Body of pancreas (tissue), 4 donors: ENCODE data around the gene RITA1. TPM values are rescaled to one million over a fixed set of nuclear protein-coding genes. Genes with fewer than 3 reads are reported as not detected.

Experiments used
- ATAC-seq: fragments of 150-250 bp; one replicate; pipeline ENCODE4 v1.9.1; 2016
- DNase-seq, 4 donors: peaks; one replicate each; pipeline ENCODE4 v3.0.0-alpha.2; 2019
- H3K27ac ChIP-seq, 4 donors: fragments of 200-600 bp; sonication (generic); 1 replicate in 3 of 4; 2 replicates in 1 of 4; pipeline versions ENCODE4 v1.5.1 to v1.6.1; 2016 to 2019; ENCODE audit warnings: mild to moderate bottlenecking in 1 of 4, mixed read lengths in 1 of 4, moderate library complexity in 1 of 4
- H3K27me3 ChIP-seq, 2 donors: fragments of 200-600 bp; sonication (generic); one replicate each; pipeline ENCODE4 v1.6.0; 2016; ENCODE audit warnings: mild to moderate bottlenecking in 1 of 2
- H3K36me3 ChIP-seq, 2 donors: fragments of 200-600 bp; sonication (generic); replicated peaks in 1 of 2; 2 replicates each; pipeline ENCODE4 v1.5.1; 2016; ENCODE audit warnings: low read depth in 2 of 2; ENCODE audit not compliant: insufficient read depth in 1 of 2
- H3K4me1 ChIP-seq: fragments of 200-600 bp; sonication (generic); one replicate; pipeline ENCODE4 v1.6.0; 2016
- H3K4me3 ChIP-seq, 2 donors: fragments of 200-600 bp; sonication (generic); 1 replicate in 1 of 2; 2 replicates in 1 of 2; pipeline ENCODE4 v1.5.1; 2016 to 2019
- H3K9me3 ChIP-seq, 3 donors: fragments of 200-600 bp; sonication (generic); 1 replicate in 2 of 3; 2 replicates in 1 of 3; pipeline ENCODE4 v1.5.1; 2016
- CTCF ChIP-seq, 7 experiments: fragments of 450-650 bp in 4 of 7; fragments of 200-600 bp in 3 of 7; sonication (generic) in 3 of 7; IDR thresholded peaks; one replicate each; pipeline ENCODE4 v1.5.1; 2016 to 2019; ENCODE audit warnings: antibody characterized with exemption in 7 of 7
- POLR2A ChIP-seq, 3 donors: fragments of 450-650 bp; IDR thresholded peaks; one replicate each; pipeline ENCODE4 v1.6.1; 2016; ENCODE audit warnings: antibody characterized with exemption in 3 of 3, mild to moderate bottlenecking in 2 of 3
- WGBS, 2 donors: methylation state at CpG; one replicate each; pipeline ENCODE4 v1.1.5; 2017; 5-methylcytosine and 5-hydroxymethylcytosine counted together
- intact Hi-C: fragments of 100-400 bp; cut with DNase I; formaldehyde crosslinking; loops from one replicate; pipeline ENCODE4 v1.15.1; 2023
- total RNA-seq, 2 donors: library from RNA; depleted of rRNA; stranded (reverse); fragments of >200 nt; gene quantifications; one replicate each; pipeline ENCODE4 v1.1.0, GENCODE V29; 2016

RITA1 gene
- total RNA-seq, 2 donors from 2014 or later, result 6.9 to 15.3 TPM

GRCh38 chr12:113234483-113234882 is 49.0 kb downstream of the RITA1 start:
- ATAC-seq (no peak), DNase-seq (no peak)
- 61 to 66% methylated on average over 4 of the region's 4 CpGs for WGBS, 2 donors
- H3K27ac ChIP-seq, result no peak overlapping the region
- peaks cover 34% of the 10 kb centered on the region for H3K4me1 ChIP-seq
- no peak for TF ChIP-seq POLR2A (IDR thresholded peaks at IDR 0.05)
- no peak for TF ChIP-seq CTCF (IDR thresholded peaks at IDR 0.05)
- H3K27me3 ChIP-seq, result no peaks in the 10 kb centered on the region
- no peaks in the 10 kb centered on the region for H3K9me3 ChIP-seq
- peaks cover 0 to 2% of the 10 kb centered on the region in 2 donors for H3K36me3 ChIP-seq
- no peak overlapping the region for H3K4me3 ChIP-seq
- intact Hi-C loops, result no loop called here

- ATAC-seq, result no peak
- WGBS, 2 donors, result 86 to 89% methylated on average over 3 to 6 of the region's 6 CpGs
- H3K4me1 ChIP-seq, result peaks cover 42% of the 10 kb centered on the region
- no peaks in the 10 kb centered on the region for H3K9me3 ChIP-seq
- DNase-seq, result no peak
- no peaks in the 10 kb centered on the region for H3K27me3 ChIP-seq
- TF ChIP-seq POLR2A (IDR thresholded peaks at IDR 0.05) (no peak), CTCF (IDR thresholded peaks at IDR 0.05) (no peak)
- no peak overlapping the region for H3K4me3 ChIP-seq
- intact Hi-C loops, result no loop called here
- no peaks in the 10 kb centered on the region for H3K36me3 ChIP-seq
- no peak overlapping the region for H3K27ac ChIP-seq
These were observed 50.5 kb downstream of the RITA1 start for GRCh38 chr12:113235976-113236375.

- Histone ChIP-seq H3K27me3 (no peaks in the 10 kb centered on the region), H3K36me3 (no peaks in the 10 kb centered on the region), H3K9me3 (no peaks in the 10 kb centered on the region), H3K27ac (peak overlapping the region in 1 of 4 donors; percentile 30), H3K4me3 (no peak overlapping the region), H3K4me1 (peaks cover 42% of the 10 kb centered on the region)
- 78 to 81% methylated on average over 5 of the region's 5 CpGs for WGBS, 2 donors
- DNase-seq (no peak), ATAC-seq (no peak)
- intact Hi-C loops, result no loop called here
- TF ChIP-seq CTCF (IDR thresholded peaks at IDR 0.05), result no peak
- TF ChIP-seq POLR2A (IDR thresholded peaks at IDR 0.05), result no peak
These were observed 51.2 kb downstream of the RITA1 start for GRCh38 chr12:113236539-113237399.

- ATAC-seq (no peak), DNase-seq (no peak)
- Histone ChIP-seq H3K4me3 (no peak overlapping the region), H3K27ac (peak overlapping the region in 1 of 4 donors; percentile 32), H3K9me3 (no peaks in the 10 kb centered on the region), H3K27me3 (no peaks in the 10 kb centered on the region), H3K4me1 (peaks cover 45% of the 10 kb centered on the region), H3K36me3 (no peaks in the 10 kb centered on the region)
- TF ChIP-seq POLR2A (IDR thresholded peaks at IDR 0.05) (no peak), CTCF (IDR thresholded peaks at IDR 0.05) (no peak)
- intact Hi-C loops, result no loop called here
- WGBS, 2 donors, result 71 to 94% methylated on average over 4 of the region's 4 CpGs
These were observed 52.2 kb downstream of the RITA1 start for GRCh38 chr12:113237748-113238147.

- Histone ChIP-seq H3K4me3 (no peak overlapping the region), H3K9me3 (no peaks in the 10 kb centered on the region), H3K4me1 (peaks cover 50% of the 10 kb centered on the region), H3K27ac (peak overlapping the region in 1 of 4 donors; percentile 33), H3K27me3 (no peaks in the 10 kb centered on the region), H3K36me3 (no peaks in the 10 kb centered on the region)
- intact Hi-C loops, result no loop called here
- DNase-seq (no peak), ATAC-seq (no peak)
- 60 to 65% methylated on average over 3 of the region's 3 CpGs for WGBS, 2 donors
- TF ChIP-seq POLR2A (IDR thresholded peaks at IDR 0.05) (no peak), CTCF (IDR thresholded peaks at IDR 0.05) (no peak)
These were observed 52.8 kb downstream of the RITA1 start for GRCh38 chr12:113238309-113238708.
